ENCODE data around the gene KNDC1. TPM values are rescaled to one million over a fixed set of nuclear protein-coding genes. Genes with fewer than 3 reads are reported as not detected.

KNDC1 gene
- polyA plus RNA-seq, 1 donor (not counting 4 experiments of a cell fraction or from before 2014, with no cell fraction given), result 0.20 TPM

DNA sequence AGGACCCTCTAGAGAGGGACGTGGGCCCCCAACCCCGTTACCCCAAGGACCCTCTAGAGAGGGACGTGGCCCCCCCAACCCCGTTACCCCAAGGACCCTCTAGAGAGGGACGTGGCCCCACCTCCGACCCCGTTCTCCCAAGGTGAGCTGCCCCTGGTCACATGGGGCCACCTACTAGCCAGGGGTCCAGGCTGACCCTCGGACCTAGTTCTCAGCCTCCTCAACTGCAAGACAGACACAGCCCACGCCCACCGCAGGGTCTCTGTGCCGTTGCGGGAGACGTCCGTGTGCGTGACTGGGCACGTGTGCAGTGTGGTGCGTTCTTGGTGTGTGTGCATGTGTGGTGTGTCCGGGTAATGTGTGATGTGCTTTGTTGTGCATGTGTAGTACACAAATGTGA, 48.4 kb downstream of the KNDC1 start:
- Histone ChIP-seq H3K4me1 (ENCODE audit: control insufficient read depth, extremely low read depth, insufficient read depth, low read length) (no peaks in the 10 kb centered on the region), H3K9me1 (ENCODE audit: control insufficient read depth, extremely low read depth, insufficient read depth, low read length) (no peaks in the 10 kb centered on the region), H3K9ac (ENCODE audit: control insufficient read depth, extremely low read depth, insufficient read depth, low read length) (no peak overlapping the region), H3K4me3 (ENCODE audit: control insufficient read depth in 2 of 3, extremely low read depth in 1 of 3, insufficient read depth in 2 of 3, low read depth in 1 of 3, low read length in 3 of 3) (no peak overlapping the region), H3K79me2 (ENCODE audit: control insufficient read depth, insufficient read depth, low read length) (no peaks in the 10 kb centered on the region), H4K20me1 (ENCODE audit: control insufficient read depth, extremely low read depth, insufficient read depth, low read length) (no peaks in the 10 kb centered on the region), H3K27me3 (ENCODE audit: control insufficient read depth, extremely low read depth, insufficient read depth, low read length) (peaks cover 13% of the 10 kb centered on the region), H3K27ac (ENCODE audit: control insufficient read depth, insufficient read depth, low read length) (no peak overlapping the region), H3K36me3 (ENCODE audit: control insufficient read depth in 2 of 2, extremely low read depth in 1 of 2, insufficient read depth in 2 of 2, low read length in 2 of 2) (no peaks in the 10 kb centered on the region), H3K4me2 (ENCODE audit: control insufficient read depth, extremely low read depth, insufficient read depth, low read depth, low read length) (no peak overlapping the region), H3K9me3 (ENCODE audit: control insufficient read depth, low read depth, low read length) (no peaks in the 10 kb centered on the region), H2AFZ (ENCODE audit: control insufficient read depth, low read length) (no peak overlapping the region)
- dilution Hi-C loops (cut with MboI; ENCODE audit: extremely low pct_ligation_motif_present, low sequenced_read_pairs), result no loop called here
- DNase-seq (ENCODE audit: low read depth, low spot score) (no peak), FAIRE-seq (no peak)
- TF ChIP-seq EZH2 (IDR thresholded peaks at IDR 0.05; ENCODE audit: low read length), result no peak
- TF ChIP-seq, protein P1, sequence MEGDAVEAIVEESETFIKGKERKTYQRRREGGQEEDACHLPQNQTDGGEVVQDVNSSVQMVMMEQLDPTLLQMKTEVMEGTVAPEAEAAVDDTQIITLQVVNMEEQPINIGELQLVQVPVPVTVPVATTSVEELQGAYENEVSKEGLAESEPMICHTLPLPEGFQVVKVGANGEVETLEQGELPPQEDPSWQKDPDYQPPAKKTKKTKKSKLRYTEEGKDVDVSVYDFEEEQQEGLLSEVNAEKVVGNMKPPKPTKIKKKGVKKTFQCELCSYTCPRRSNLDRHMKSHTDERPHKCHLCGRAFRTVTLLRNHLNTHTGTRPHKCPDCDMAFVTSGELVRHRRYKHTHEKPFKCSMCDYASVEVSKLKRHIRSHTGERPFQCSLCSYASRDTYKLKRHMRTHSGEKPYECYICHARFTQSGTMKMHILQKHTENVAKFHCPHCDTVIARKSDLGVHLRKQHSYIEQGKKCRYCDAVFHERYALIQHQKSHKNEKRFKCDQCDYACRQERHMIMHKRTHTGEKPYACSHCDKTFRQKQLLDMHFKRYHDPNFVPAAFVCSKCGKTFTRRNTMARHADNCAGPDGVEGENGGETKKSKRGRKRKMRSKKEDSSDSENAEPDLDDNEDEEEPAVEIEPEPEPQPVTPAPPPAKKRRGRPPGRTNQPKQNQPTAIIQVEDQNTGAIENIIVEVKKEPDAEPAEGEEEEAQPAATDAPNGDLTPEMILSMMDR (optimal IDR thresholded peaks at IDR 0.05 in 1 of 3, IDR thresholded peaks at IDR 0.05 in 1 of 3, conservative IDR thresholded peaks at IDR 0.05 in 1 of 3; ENCODE audit: extremely low read depth in 1 of 3, insufficient read depth in 2 of 3, low read length in 3 of 3), result no peak

DNA sequence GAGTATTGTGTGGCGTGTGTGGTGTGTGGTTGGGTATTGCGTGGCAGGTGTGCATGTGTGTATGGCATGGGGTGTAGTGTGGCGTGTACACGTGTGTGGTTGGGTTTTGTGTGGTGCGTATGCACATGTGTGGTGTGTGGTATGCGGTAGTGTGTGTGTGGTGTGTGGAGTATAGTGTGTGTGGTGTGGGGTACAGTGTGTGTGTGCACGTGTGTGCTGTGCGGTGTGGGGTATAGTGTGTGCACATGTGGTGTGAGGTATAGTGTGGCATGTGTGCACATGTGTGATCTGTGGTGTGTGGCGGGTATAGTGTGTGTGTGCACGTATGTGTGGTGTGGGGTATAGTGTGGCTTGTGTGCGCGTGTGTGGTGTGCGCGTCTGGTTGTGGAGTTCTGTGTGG, 49.1 kb downstream of the KNDC1 start:
- H3K9ac ChIP-seq (ENCODE audit: control insufficient read depth, extremely low read depth, insufficient read depth, low read length), result no peak overlapping the region
- TF ChIP-seq, protein P1 (optimal IDR thresholded peaks at IDR 0.05 in 1 of 3, IDR thresholded peaks at IDR 0.05 in 1 of 3, conservative IDR thresholded peaks at IDR 0.05 in 1 of 3; ENCODE audit: extremely low read depth in 1 of 3, insufficient read depth in 2 of 3, low read length in 3 of 3), result no peak
- no peak for TF ChIP-seq EZH2 (IDR thresholded peaks at IDR 0.05; ENCODE audit: low read length)
- DNase-seq (ENCODE audit: low read depth, low spot score), result no peak
- H3K4me1 ChIP-seq (ENCODE audit: control insufficient read depth, extremely low read depth, insufficient read depth, low read length), result no peaks in the 10 kb centered on the region
- no peak overlapping the region for H3K4me3 ChIP-seq (ENCODE audit: control insufficient read depth in 2 of 3, extremely low read depth in 1 of 3, insufficient read depth in 2 of 3, low read depth in 1 of 3, low read length in 3 of 3)
- H3K36me3 ChIP-seq (ENCODE audit: control insufficient read depth in 2 of 2, extremely low read depth in 1 of 2, insufficient read depth in 2 of 2, low read length in 2 of 2), result no peaks in the 10 kb centered on the region
- no peak overlapping the region for H3K4me2 ChIP-seq (ENCODE audit: control insufficient read depth, extremely low read depth, insufficient read depth, low read depth, low read length)
- H2AFZ ChIP-seq (ENCODE audit: control insufficient read depth, low read length), result no peak overlapping the region
- no peaks in the 10 kb centered on the region for H3K9me1 ChIP-seq (ENCODE audit: control insufficient read depth, extremely low read depth, insufficient read depth, low read length)
- dilution Hi-C loops (cut with MboI; ENCODE audit: extremely low pct_ligation_motif_present, low sequenced_read_pairs), result no loop called here
- H3K79me2 ChIP-seq (ENCODE audit: control insufficient read depth, insufficient read depth, low read length), result no peaks in the 10 kb centered on the region
- no peaks in the 10 kb centered on the region for H4K20me1 ChIP-seq (ENCODE audit: control insufficient read depth, extremely low read depth, insufficient read depth, low read length)
- no peak overlapping the region for H3K27ac ChIP-seq (ENCODE audit: control insufficient read depth, insufficient read depth, low read length)
- H3K9me3 ChIP-seq (ENCODE audit: control insufficient read depth, low read depth, low read length), result no peaks in the 10 kb centered on the region
- FAIRE-seq, result no peak
- peaks cover 13% of the 10 kb centered on the region for H3K27me3 ChIP-seq (ENCODE audit: control insufficient read depth, extremely low read depth, insufficient read depth, low read length)
